Measurements from ENCODE around the gene RPGRIP1L. TPM values are rescaled to one million over a fixed set of nuclear protein-coding genes. Genes with fewer than 3 reads are reported as not detected.
A peak's percentile ranks its signal among the peaks of the same experiment; 100 is the strongest.

Gene RPGRIP1L
- total and polyA plus RNA-seq, 2 of the 13 experiments (the other 11 are each of a cell fraction or from before 2014, with no cell fraction given), result 5.0 to 13.5 TPM

- TF ChIP-seq ONECUT2 (CRISPR knock-in tag; IDR thresholded peaks at IDR 0.05) (no peak), ZNF567 (CRISPR knock-in tag; IDR thresholded peaks at IDR 0.05; ENCODE audit: borderline replicate concordance) (0 out of 2 replicates have a peak, but pooled peaks have one; percentile 11), NCOA1 (CRISPR knock-in tag; IDR thresholded peaks at IDR 0.05) (no peak), CCDC6 (CRISPR knock-in tag; IDR thresholded peaks at IDR 0.05) (no peak), HCFC1 (IDR thresholded peaks at IDR 0.05; ENCODE audit: low read depth, low read length) (no peak), SNAPC2 (CRISPR knock-in tag; IDR thresholded peaks at IDR 0.05) (no peak), RAD21 (CRISPR knock-in tag; IDR thresholded peaks at IDR 0.05) (no peak), CENPT (CRISPR knock-in tag; IDR thresholded peaks at IDR 0.05; ENCODE audit: low read depth) (no peak), SNRNP70 (IDR thresholded peaks at IDR 0.05; ENCODE audit: low read depth, low read length) (no peak), ZNF354B (CRISPR knock-in tag; IDR thresholded peaks at IDR 0.05) (no peak), FOXP1 (IDR thresholded peaks at IDR 0.05) (no peak), FOXP1 (CRISPR knock-in tag; IDR thresholded peaks at IDR 0.05) (no peak), ZNF777 (CRISPR knock-in tag; IDR thresholded peaks at IDR 0.05) (no peak), SNAI1 (CRISPR knock-in tag; IDR thresholded peaks at IDR 0.05; ENCODE audit: borderline replicate concordance) (no peak)
- TF ChIP-seq, protein P1, sequence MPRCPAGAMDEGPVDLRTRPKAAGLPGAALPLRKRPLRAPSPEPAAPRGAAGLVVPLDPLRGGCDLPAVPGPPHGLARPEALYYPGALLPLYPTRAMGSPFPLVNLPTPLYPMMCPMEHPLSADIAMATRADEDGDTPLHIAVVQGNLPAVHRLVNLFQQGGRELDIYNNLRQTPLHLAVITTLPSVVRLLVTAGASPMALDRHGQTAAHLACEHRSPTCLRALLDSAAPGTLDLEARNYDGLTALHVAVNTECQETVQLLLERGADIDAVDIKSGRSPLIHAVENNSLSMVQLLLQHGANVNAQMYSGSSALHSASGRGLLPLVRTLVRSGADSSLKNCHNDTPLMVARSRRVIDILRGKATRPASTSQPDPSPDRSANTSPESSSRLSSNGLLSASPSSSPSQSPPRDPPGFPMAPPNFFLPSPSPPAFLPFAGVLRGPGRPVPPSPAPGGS (CRISPR knock-in tag; IDR thresholded peaks at IDR 0.05), result no peak
- TF ChIP-seq, protein P2, sequence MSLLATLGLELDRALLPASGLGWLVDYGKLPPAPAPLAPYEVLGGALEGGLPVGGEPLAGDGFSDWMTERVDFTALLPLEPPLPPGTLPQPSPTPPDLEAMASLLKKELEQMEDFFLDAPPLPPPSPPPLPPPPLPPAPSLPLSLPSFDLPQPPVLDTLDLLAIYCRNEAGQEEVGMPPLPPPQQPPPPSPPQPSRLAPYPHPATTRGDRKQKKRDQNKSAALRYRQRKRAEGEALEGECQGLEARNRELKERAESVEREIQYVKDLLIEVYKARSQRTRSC (CRISPR knock-in tag; IDR thresholded peaks at IDR 0.05; ENCODE audit: low read depth), result no peak
- TF ChIP-seq, protein P3, sequence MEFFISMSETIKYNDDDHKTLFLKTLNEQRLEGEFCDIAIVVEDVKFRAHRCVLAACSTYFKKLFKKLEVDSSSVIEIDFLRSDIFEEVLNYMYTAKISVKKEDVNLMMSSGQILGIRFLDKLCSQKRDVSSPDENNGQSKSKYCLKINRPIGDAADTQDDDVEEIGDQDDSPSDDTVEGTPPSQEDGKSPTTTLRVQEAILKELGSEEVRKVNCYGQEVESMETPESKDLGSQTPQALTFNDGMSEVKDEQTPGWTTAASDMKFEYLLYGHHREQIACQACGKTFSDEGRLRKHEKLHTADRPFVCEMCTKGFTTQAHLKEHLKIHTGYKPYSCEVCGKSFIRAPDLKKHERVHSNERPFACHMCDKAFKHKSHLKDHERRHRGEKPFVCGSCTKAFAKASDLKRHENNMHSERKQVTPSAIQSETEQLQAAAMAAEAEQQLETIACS (CRISPR knock-in tag; IDR thresholded peaks at IDR 0.05), result no peak; the same call in 1 of the 2 replicates
- TF ChIP-seq, protein P4, sequence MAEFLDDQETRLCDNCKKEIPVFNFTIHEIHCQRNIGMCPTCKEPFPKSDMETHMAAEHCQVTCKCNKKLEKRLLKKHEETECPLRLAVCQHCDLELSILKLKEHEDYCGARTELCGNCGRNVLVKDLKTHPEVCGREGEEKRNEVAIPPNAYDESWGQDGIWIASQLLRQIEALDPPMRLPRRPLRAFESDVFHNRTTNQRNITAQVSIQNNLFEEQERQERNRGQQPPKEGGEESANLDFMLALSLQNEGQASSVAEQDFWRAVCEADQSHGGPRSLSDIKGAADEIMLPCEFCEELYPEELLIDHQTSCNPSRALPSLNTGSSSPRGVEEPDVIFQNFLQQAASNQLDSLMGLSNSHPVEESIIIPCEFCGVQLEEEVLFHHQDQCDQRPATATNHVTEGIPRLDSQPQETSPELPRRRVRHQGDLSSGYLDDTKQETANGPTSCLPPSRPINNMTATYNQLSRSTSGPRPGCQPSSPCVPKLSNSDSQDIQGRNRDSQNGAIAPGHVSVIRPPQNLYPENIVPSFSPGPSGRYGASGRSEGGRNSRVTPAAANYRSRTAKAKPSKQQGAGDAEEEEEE (CRISPR knock-in tag; IDR thresholded peaks at IDR 0.05; ENCODE audit: borderline replicate concordance), result no peak
- TF ChIP-seq, protein P5, sequence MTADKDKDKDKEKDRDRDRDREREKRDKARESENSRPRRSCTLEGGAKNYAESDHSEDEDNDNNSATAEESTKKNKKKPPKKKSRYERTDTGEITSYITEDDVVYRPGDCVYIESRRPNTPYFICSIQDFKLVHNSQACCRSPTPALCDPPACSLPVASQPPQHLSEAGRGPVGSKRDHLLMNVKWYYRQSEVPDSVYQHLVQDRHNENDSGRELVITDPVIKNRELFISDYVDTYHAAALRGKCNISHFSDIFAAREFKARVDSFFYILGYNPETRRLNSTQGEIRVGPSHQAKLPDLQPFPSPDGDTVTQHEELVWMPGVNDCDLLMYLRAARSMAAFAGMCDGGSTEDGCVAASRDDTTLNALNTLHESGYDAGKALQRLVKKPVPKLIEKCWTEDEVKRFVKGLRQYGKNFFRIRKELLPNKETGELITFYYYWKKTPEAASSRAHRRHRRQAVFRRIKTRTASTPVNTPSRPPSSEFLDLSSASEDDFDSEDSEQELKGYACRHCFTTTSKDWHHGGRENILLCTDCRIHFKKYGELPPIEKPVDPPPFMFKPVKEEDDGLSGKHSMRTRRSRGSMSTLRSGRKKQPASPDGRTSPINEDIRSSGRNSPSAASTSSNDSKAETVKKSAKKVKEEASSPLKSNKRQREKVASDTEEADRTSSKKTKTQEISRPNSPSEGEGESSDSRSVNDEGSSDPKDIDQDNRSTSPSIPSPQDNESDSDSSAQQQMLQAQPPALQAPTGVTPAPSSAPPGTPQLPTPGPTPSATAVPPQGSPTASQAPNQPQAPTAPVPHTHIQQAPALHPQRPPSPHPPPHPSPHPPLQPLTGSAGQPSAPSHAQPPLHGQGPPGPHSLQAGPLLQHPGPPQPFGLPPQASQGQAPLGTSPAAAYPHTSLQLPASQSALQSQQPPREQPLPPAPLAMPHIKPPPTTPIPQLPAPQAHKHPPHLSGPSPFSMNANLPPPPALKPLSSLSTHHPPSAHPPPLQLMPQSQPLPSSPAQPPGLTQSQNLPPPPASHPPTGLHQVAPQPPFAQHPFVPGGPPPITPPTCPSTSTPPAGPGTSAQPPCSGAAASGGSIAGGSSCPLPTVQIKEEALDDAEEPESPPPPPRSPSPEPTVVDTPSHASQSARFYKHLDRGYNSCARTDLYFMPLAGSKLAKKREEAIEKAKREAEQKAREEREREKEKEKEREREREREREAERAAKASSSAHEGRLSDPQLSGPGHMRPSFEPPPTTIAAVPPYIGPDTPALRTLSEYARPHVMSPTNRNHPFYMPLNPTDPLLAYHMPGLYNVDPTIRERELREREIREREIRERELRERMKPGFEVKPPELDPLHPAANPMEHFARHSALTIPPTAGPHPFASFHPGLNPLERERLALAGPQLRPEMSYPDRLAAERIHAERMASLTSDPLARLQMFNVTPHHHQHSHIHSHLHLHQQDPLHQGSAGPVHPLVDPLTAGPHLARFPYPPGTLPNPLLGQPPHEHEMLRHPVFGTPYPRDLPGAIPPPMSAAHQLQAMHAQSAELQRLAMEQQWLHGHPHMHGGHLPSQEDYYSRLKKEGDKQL (CRISPR knock-in tag; IDR thresholded peaks at IDR 0.05; ENCODE audit: low read depth), result no peak
- TF ChIP-seq, protein P6, sequence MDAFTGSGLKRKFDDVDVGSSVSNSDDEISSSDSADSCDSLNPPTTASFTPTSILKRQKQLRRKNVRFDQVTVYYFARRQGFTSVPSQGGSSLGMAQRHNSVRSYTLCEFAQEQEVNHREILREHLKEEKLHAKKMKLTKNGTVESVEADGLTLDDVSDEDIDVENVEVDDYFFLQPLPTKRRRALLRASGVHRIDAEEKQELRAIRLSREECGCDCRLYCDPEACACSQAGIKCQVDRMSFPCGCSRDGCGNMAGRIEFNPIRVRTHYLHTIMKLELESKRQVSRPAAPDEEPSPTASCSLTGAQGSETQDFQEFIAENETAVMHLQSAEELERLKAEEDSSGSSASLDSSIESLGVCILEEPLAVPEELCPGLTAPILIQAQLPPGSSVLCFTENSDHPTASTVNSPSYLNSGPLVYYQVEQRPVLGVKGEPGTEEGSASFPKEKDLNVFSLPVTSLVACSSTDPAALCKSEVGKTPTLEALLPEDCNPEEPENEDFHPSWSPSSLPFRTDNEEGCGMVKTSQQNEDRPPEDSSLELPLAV (CRISPR knock-in tag; conservative IDR thresholded peaks at IDR 0.05; ENCODE audit: low read depth), result no peak
These were observed 770 bp upstream of the RPGRIP1L start (continued) for GRCh38 chr16:53704445-53704813.
